Kidney (tissue), 14 donors: ENCODE data around the gene KATNB1. TPM values are rescaled to one million over a fixed set of nuclear protein-coding genes. Genes with fewer than 3 reads are reported as not detected.

Experiments
- DNase-seq, 5 donors: peaks; one replicate each; pipeline ENCODE4 v3.0.0-alpha.2; 2013 to 2020
- FAIRE-seq: peaks from 2 replicates; lab custom pipeline; 2012; peaks lifted over from hg19 to GRCh38; lab: Jason Lieb, UNC
- H3K27ac ChIP-seq, 2 donors: one replicate each; pipeline ENCODE4 v1.7.0; 2013; ENCODE audit warnings: low read depth in 2 of 2, low read length in 2 of 2, inconsistent platforms in 1 of 2
- H3K27me3 ChIP-seq: one replicate; pipeline ENCODE4 v1.7.1; 2013; ENCODE audit warnings: low read length, inconsistent platforms; ENCODE audit not compliant: control insufficient read depth, insufficient read depth
- H3K36me3 ChIP-seq, 3 donors: one replicate each; pipeline versions ENCODE4 v1.7.0 to v1.7.1; 2013; ENCODE audit warnings: low read length in 3 of 3, control low read depth in 1 of 3, inconsistent platforms in 1 of 3; ENCODE audit not compliant: insufficient read depth in 3 of 3, control insufficient read depth in 2 of 3
- H3K4me1 ChIP-seq, 3 donors: one replicate each; pipeline versions ENCODE4 v1.7.0 to v1.7.1; 2013; ENCODE audit warnings: low read length in 3 of 3, inconsistent platforms in 1 of 3, low read depth in 1 of 3; ENCODE audit not compliant: control insufficient read depth in 2 of 3, insufficient read depth in 2 of 3
- H3K4me3 ChIP-seq, 3 donors: one replicate each; pipeline versions ENCODE4 v1.7.0 to v1.8.1; 2013; ENCODE audit warnings: low read length in 3 of 3, control low read depth in 1 of 3, inconsistent platforms in 1 of 3
- H3K9ac ChIP-seq, 3 donors: one replicate each; pipeline versions ENCODE4 v1.7.0 to v1.7.1; 2013; ENCODE audit warnings: low read length in 3 of 3, control low read depth in 1 of 3, inconsistent platforms in 1 of 3
- H3K9me3 ChIP-seq, 3 donors: one replicate each; pipeline versions ENCODE4 v1.7.0 to v1.7.1; 2013; ENCODE audit warnings: low read length in 3 of 3, control low read depth in 1 of 3, inconsistent platforms in 1 of 3; ENCODE audit not compliant: control insufficient read depth in 2 of 3, insufficient read depth in 1 of 3
- CTCF ChIP-seq: IDR thresholded peaks from 3 replicates; pipeline ENCODE4 v1.5.1; 2012; ENCODE audit warnings: mild to moderate bottlenecking, moderate library complexity, borderline replicate concordance; ENCODE audit not compliant: insufficient read depth; ENCODE audit errors: extremely low read depth
- intact Hi-C: fragments of 100-400 bp; cut with DNase I; formaldehyde crosslinking; loops from one replicate; pipeline ENCODE4 v1.11.1; 2022
- polyA plus RNA-seq: library from polyadenylated mRNA; stranded (reverse); fragments of 350-450 nt; fragmentation: Illumina TruSeq; extraction: RNeasy Lipid Tissue Mini Kit (QIAGEN cat#74804); gene quantifications from one replicate; pipeline ENCODE4 v1.2.3, GENCODE V29; 2014; ENCODE audit warnings: low read depth, low replicate concordance; ENCODE audit not compliant: insufficient read depth
- total RNA-seq: library from RNA; stranded (reverse); fragmentation: NEBNext Ultra II Directional; extraction: Animal tissue kit (Norgen Biotek cat#: 25700); gene quantifications from one replicate; pipeline ENCODE4 v1.2.1, GENCODE V29; 2021
- donor health status: control.
- donor health status: control.
- donor health status: control.
- donor health status: control.
- donor health status: control.
- donor health status: DM: yes; HTN: yes; CAD: no.
- donor health status: Normal renal cell carcinoma (clear cell type).

Gene KATNB1
- total and polyA plus RNA-seq, 2 donors from 2014 or later, result 13.9 to 14.5 TPM

GRCh38 chr16:57783883-57784282, 48.3 kb downstream of the KATNB1 start:
- intact Hi-C loops, result no loop called here
- Histone ChIP-seq H3K36me3 (peaks cover 0 to 47% (median 19%) of the 10 kb centered on the region in 3 donors), H3K4me1 (peaks cover 0 to 32% (median 30%) of the 10 kb centered on the region in 3 donors), H3K4me3 (no peak overlapping the region), H3K9ac (no peak overlapping the region), H3K9me3 (no peaks in the 10 kb centered on the region), H3K27ac (no peak overlapping the region), H3K27me3 (no peaks in the 10 kb centered on the region)
- no peak for TF ChIP-seq CTCF
- DNase-seq (peak in 1 of 5 donors; percentile 35), FAIRE-seq (no peak)

- no peak for TF ChIP-seq CTCF
- peaks cover 0 to 47% (median 20%) of the 10 kb centered on the region in 3 donors for H3K36me3 ChIP-seq
- no peaks in the 10 kb centered on the region for H3K9me3 ChIP-seq
- H3K9ac ChIP-seq, result no peak overlapping the region
- DNase-seq (no peak), FAIRE-seq (no peak)
- H3K27me3 ChIP-seq, result no peaks in the 10 kb centered on the region
- intact Hi-C loops, result no loop called here
- H3K27ac ChIP-seq, result no peak overlapping the region
- peaks cover 0 to 36% (median 30%) of the 10 kb centered on the region in 3 donors for H3K4me1 ChIP-seq
- no peak overlapping the region for H3K4me3 ChIP-seq
Observed at GRCh38 chr16:57784334-57784733, 48.8 kb downstream of the KATNB1 start.

GRCh38 chr16:57785385-57785784, 49.8 kb downstream of the KATNB1 start:
- H3K9me3 ChIP-seq, result no peaks in the 10 kb centered on the region
- peaks cover 0 to 50% (median 22%) of the 10 kb centered on the region in 3 donors for H3K36me3 ChIP-seq
- no peak overlapping the region for H3K9ac ChIP-seq
- H3K4me3 ChIP-seq, result no peak overlapping the region
- H3K27ac ChIP-seq, result no peak overlapping the region
- H3K27me3 ChIP-seq, result no peaks in the 10 kb centered on the region
- FAIRE-seq, result no peak
- TF ChIP-seq CTCF, result no peak
- intact Hi-C loops, result no loop called here
- H3K4me1 ChIP-seq, result peaks cover 0 to 36% (median 31%) of the 10 kb centered on the region in 3 donors
- DNase-seq, result no peak

- H3K9me3 ChIP-seq, result no peaks in the 10 kb centered on the region
- H3K4me3 ChIP-seq, result no peak overlapping the region
- DNase-seq, result no peak
- no peak overlapping the region for H3K9ac ChIP-seq
- no peak for TF ChIP-seq CTCF
- H3K4me1 ChIP-seq, result peaks cover 0 to 36% (median 36%) of the 10 kb centered on the region in 3 donors
- H3K36me3 ChIP-seq, result peaks cover 0 to 55% (median 24%) of the 10 kb centered on the region in 3 donors
- FAIRE-seq, result no peak
- H3K27ac ChIP-seq, result no peak overlapping the region
- intact Hi-C loops, result no loop called here
- no peaks in the 10 kb centered on the region for H3K27me3 ChIP-seq
Observed at GRCh38 chr16:57785924-57786323, 50.4 kb downstream of the KATNB1 start.
